ENCODE data around the gene MRAP2.

MRAP2 gene

GRCh38 chr6:84043555-84043954 lies 10.0 kb downstream of the MRAP2 start:
- TF ChIP-seq EP300 (IDR thresholded peaks at IDR 0.05; ENCODE audit: borderline replicate concordance): no peak
- TF ChIP-seq USF1 (IDR thresholded peaks at IDR 0.05): no peak
- no peak for TF ChIP-seq MAX (IDR thresholded peaks at IDR 0.05)
- no peak for TF ChIP-seq REST (IDR thresholded peaks at IDR 0.05; ENCODE audit: low read depth)
- TF ChIP-seq EGR1 (IDR thresholded peaks at IDR 0.05): no peak
- no peak for TF ChIP-seq TAF1 (IDR thresholded peaks at IDR 0.05; ENCODE audit: low read depth)
- TF ChIP-seq YY1 (IDR thresholded peaks at IDR 0.05; ENCODE audit: low read depth): no peak
- no peak for TF ChIP-seq TCF12 (IDR thresholded peaks at IDR 0.05; ENCODE audit: low read depth)
- no peak for TF ChIP-seq FOXM1 (IDR thresholded peaks at IDR 0.05; ENCODE audit: borderline replicate concordance, low read depth)
- no peak for TF ChIP-seq TEAD4 (IDR thresholded peaks at IDR 0.05)
- TF ChIP-seq CEBPB (IDR thresholded peaks at IDR 0.05): no peak
- TF ChIP-seq CREB1 (IDR thresholded peaks at IDR 0.05; ENCODE audit: low read depth): no peak

GRCh38 chr6:84046755-84047154 lies 13.2 kb downstream of the MRAP2 start:
- no peak for TF ChIP-seq ZBTB7A (IDR thresholded peaks at IDR 0.05; ENCODE audit: low read depth)

- TF ChIP-seq EGR1 (IDR thresholded peaks at IDR 0.05) (no peak), NFIC (IDR thresholded peaks at IDR 0.05) (no peak), TEAD4 (IDR thresholded peaks at IDR 0.05) (no peak), CEBPB (IDR thresholded peaks at IDR 0.05) (no peak), ZBTB7A (IDR thresholded peaks at IDR 0.05; ENCODE audit: low read depth) (no peak), TCF12 (IDR thresholded peaks at IDR 0.05; ENCODE audit: low read depth) (no peak), FOXM1 (IDR thresholded peaks at IDR 0.05; ENCODE audit: borderline replicate concordance, low read depth) (no peak), CREB1 (IDR thresholded peaks at IDR 0.05; ENCODE audit: low read depth) (no peak), YY1 (IDR thresholded peaks at IDR 0.05; ENCODE audit: low read depth) (no peak), USF1 (IDR thresholded peaks at IDR 0.05) (no peak), MAX (IDR thresholded peaks at IDR 0.05) (no peak), RAD21 (IDR thresholded peaks at IDR 0.05; ENCODE audit: low read depth) (no peak), EP300 (IDR thresholded peaks at IDR 0.05; ENCODE audit: borderline replicate concordance) (no peak), REST (IDR thresholded peaks at IDR 0.05; ENCODE audit: low read depth) (no peak), TAF1 (IDR thresholded peaks at IDR 0.05; ENCODE audit: low read depth) (no peak)
Observed at GRCh38 chr6:84048588-84048987, 15.0 kb downstream of the MRAP2 start.

GRCh38 chr6:84050408-84050807 lies 16.8 kb downstream of the MRAP2 start:
- TF ChIP-seq RAD21 (IDR thresholded peaks at IDR 0.05; ENCODE audit: low read depth): no peak
- TF ChIP-seq REST (IDR thresholded peaks at IDR 0.05; ENCODE audit: low read depth): no peak
- TF ChIP-seq YY1 (IDR thresholded peaks at IDR 0.05; ENCODE audit: low read depth): no peak
- TF ChIP-seq MAX (IDR thresholded peaks at IDR 0.05): no peak
- no peak for TF ChIP-seq ZBTB7A (IDR thresholded peaks at IDR 0.05; ENCODE audit: low read depth)
- no peak for TF ChIP-seq NFIC (IDR thresholded peaks at IDR 0.05)
- TF ChIP-seq EP300 (IDR thresholded peaks at IDR 0.05; ENCODE audit: borderline replicate concordance): no peak
- no peak for TF ChIP-seq CEBPB (IDR thresholded peaks at IDR 0.05)
- TF ChIP-seq FOXM1 (IDR thresholded peaks at IDR 0.05; ENCODE audit: borderline replicate concordance, low read depth): no peak
- TF ChIP-seq TEAD4 (IDR thresholded peaks at IDR 0.05): no peak
- TF ChIP-seq CREB1 (IDR thresholded peaks at IDR 0.05; ENCODE audit: low read depth): no peak
- no peak for TF ChIP-seq TCF12 (IDR thresholded peaks at IDR 0.05; ENCODE audit: low read depth)
- TF ChIP-seq USF1 (IDR thresholded peaks at IDR 0.05): no peak
- TF ChIP-seq TAF1 (IDR thresholded peaks at IDR 0.05; ENCODE audit: low read depth): no peak

Data from Ishikawa (cell line).